ENCODE results near the gene ACACB.

DNA sequence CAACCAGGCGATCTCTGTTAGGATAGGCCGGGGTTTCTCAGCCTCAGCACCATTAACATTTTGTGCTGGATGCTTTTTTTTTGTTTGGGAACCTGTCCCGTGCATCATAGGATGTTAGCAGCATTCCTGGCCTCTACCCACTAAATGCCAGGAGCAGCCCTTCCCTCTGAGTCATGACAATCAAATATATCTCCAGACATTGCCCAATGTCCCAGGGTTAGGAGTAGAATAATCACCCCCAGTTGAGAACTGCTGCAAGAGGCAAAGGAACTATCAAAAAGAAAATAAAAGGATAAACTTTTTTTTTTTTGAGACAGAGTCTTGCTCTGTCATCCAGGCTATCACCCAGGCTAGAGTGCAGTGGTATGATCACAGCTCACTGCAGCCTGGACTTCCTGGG lies 76.0 kb downstream of the ACACB start:
- TF ChIP-seq, protein P1, sequence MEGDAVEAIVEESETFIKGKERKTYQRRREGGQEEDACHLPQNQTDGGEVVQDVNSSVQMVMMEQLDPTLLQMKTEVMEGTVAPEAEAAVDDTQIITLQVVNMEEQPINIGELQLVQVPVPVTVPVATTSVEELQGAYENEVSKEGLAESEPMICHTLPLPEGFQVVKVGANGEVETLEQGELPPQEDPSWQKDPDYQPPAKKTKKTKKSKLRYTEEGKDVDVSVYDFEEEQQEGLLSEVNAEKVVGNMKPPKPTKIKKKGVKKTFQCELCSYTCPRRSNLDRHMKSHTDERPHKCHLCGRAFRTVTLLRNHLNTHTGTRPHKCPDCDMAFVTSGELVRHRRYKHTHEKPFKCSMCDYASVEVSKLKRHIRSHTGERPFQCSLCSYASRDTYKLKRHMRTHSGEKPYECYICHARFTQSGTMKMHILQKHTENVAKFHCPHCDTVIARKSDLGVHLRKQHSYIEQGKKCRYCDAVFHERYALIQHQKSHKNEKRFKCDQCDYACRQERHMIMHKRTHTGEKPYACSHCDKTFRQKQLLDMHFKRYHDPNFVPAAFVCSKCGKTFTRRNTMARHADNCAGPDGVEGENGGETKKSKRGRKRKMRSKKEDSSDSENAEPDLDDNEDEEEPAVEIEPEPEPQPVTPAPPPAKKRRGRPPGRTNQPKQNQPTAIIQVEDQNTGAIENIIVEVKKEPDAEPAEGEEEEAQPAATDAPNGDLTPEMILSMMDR (IDR thresholded peaks at IDR 0.05), result no peak
- TF ChIP-seq POLR2A (IDR thresholded peaks at IDR 0.05), result no peak
